GM10248 (cell line): ENCODE results near the gene KCNG3.

ENCODE experiments used
- CTCF ChIA-PET: fragments of 300-600 bp; sonication (Branson Sonifier 250); formaldehyde crosslinking; extraction: SDS; loops from one replicate; lab custom pipeline; 2021; ENCODE audit warnings: antibody characterized with exemption; lab: Yijun Ruan, JAX
- POLR2A ChIA-PET: fragments of 350-650 bp; sonication (Branson Sonifier 250); formaldehyde crosslinking; extraction: SDS; loops from one replicate; lab custom pipeline; 2020; ENCODE audit warnings: antibody characterized with exemption; lab: Yijun Ruan, JAX
- DNase-seq: peaks from one replicate; pipeline ENCODE4 v3.0.0; 2012; ENCODE audit errors: extremely low spot score
- TF ChIP-seq, protein P1 (sequence below): IDR thresholded peaks from 2 replicates; pipeline ENCODE4 v1.5.1; 2012; ENCODE audit warnings: mild to moderate bottlenecking, low read depth; ENCODE audit errors: extremely low read depth, missing control alignments, control extremely low read depth

KCNG3 gene

DNA sequence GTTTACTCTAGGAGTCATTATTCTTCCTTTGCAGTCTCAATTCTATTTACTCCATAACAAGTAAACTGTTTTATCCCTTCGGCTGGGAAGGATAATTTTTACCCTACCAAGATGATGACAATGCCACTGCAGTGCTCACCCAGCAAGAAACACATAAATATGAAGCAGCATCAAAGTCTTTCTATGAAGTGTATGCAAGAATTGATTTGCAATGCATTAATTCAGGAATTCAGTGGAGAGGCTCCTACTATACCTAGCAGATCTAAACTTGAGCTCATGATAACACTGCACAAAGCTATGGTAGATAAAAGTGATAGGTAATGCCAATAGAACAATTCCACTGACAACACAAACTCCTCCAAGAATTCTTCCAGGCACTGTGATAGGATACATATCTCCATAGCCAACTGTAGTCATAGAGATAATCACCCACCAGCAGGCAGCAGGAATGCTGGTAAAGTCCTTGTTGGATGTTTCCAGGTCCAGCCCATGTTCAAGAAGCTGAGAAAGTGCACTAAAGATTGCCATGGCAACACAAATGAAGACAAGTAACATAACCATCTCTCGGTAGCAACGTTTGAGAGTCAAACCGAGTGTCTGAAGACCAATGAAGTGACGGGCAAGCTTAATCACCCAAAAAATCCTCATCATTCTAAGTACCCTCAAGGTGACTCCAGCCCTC is 49.9 kb downstream of the KCNG3 start:
- POLR2A ChIA-PET = no interaction called here
- TF ChIP-seq, protein P1, sequence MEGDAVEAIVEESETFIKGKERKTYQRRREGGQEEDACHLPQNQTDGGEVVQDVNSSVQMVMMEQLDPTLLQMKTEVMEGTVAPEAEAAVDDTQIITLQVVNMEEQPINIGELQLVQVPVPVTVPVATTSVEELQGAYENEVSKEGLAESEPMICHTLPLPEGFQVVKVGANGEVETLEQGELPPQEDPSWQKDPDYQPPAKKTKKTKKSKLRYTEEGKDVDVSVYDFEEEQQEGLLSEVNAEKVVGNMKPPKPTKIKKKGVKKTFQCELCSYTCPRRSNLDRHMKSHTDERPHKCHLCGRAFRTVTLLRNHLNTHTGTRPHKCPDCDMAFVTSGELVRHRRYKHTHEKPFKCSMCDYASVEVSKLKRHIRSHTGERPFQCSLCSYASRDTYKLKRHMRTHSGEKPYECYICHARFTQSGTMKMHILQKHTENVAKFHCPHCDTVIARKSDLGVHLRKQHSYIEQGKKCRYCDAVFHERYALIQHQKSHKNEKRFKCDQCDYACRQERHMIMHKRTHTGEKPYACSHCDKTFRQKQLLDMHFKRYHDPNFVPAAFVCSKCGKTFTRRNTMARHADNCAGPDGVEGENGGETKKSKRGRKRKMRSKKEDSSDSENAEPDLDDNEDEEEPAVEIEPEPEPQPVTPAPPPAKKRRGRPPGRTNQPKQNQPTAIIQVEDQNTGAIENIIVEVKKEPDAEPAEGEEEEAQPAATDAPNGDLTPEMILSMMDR = no peak

DNA sequence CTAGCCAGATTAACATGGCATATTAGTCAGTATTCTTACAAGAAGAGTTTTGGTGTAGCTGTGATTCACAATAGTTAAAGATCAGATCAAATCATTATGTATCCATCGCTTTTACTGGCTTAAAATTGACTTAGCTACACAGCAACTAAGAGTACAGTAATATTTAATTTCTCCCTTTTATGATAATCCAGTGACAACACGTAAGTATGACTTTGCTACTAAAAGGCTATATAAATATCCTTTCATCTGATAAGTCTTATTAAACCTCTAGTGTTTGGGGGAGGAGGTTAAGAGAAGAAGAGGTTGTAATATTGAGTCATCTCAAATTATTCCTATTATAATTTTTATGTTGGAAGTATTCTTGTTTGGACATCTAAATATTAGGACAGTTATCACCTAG is 51.0 kb downstream of the KCNG3 start:
- ChIA-PET CTCF (interaction anchor here (1.7 kb wide), 1 partner anchor 14 kb away, joined by 3 read pairs; no protein-coding TSS in a partner anchor), POLR2A (no interaction called here)
- DNase-seq = no peak

More for the DNA sequence above, 49.9 kb downstream of the KCNG3 start:
- CTCF ChIA-PET = interaction anchor here (1.7 kb wide), 1 partner anchor 13 kb away, joined by 3 read pairs; no protein-coding TSS in a partner anchor
- DNase-seq = no peak

DNA sequence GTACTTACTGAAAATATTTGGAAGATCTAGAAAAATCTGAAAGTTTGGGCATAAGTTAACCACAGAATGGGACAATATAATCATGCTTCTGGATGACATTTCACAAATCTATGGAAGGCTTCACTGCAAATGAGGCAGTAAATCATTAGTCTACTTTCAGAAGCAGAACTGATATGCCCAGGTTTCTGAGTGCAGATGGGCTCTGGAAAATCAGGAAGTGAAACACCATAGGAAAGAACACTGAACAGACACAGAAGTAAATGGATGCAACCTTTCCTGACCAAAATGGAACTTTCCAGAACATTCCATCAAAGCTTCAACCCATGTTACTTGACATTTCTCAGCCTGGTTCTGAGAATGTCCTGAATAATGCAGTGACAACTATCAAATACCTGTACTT is 55.1 kb downstream of the KCNG3 start:
- TF ChIP-seq, protein P1 = no peak
- POLR2A ChIA-PET = no interaction called here
- CTCF ChIA-PET = no interaction called here
- no peak for DNase-seq

More for the DNA sequence above, 51.0 kb downstream of the KCNG3 start:
- TF ChIP-seq, protein P1 = no peak

DNA sequence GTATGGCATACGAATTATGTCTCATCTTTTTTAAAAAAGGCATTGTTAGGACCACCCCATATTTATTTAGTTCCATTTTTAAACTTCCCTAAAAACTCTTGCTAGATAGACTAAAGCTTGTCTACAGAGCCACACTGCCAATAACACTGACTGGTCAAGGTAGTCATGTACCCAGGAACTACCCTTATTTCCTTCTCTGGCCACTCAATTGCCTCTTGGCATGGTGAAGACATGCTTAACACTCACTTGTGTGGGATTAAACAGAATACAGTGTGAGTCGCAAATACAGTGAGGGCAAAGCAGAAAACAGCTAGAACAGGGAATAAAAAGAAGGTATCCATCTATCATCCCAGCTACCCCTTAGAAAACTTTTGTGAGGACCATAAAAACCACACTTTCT is 57.4 kb downstream of the KCNG3 start:
- ChIA-PET CTCF (no interaction called here), POLR2A (no interaction called here)
- DNase-seq = no peak
- TF ChIP-seq, protein P1 = no peak

DNA sequence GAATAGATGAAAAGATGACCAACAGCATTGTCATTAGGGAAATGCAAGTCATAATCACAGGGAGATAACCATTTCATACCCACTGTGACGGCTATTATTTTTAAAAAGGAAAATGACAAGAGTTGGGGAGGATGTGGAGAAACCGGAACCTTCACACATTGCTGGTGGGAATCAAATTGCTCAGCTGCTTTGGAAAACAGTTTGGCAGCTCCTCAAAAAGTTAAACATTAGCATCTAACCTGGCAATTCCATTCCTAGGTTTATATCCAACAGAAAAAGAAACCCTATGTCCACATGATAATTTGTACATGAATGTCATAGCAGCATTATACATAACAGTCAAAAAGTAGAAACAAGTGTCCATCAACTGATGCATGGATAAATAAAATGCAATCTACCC is 58.2 kb downstream of the KCNG3 start:
- TF ChIP-seq, protein P1 = no peak
- CTCF ChIA-PET = no interaction called here
- no peak for DNase-seq
- POLR2A ChIA-PET = no interaction called here

DNA sequence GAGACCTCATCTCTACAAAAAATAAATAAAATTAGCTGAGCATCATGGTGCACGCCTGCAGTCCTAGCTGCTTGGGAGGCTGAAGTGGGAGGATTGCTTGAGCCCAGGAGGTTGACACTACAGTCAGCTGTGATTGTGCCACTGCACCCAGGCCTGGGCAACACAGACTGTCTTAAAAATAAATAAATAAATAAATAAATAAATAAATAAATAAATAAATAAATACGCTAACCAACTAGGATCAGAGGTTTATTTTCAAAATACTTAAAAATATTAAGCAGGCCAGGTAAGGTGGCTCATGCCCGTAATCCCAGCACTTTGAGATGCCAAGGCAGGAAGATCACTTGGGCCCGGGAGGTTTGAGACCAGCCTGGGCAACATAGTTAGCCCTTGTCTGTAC is 63.6 kb downstream of the KCNG3 start:
- no peak for DNase-seq
- TF ChIP-seq, protein P1 = no peak
- ChIA-PET CTCF (interaction anchor here (1.2 to 1.5 kb wide), 2 partner anchors 12 to 40 kb away, joined by 3 to 5 read pairs; no protein-coding TSS in a partner anchor), POLR2A (no interaction called here)
